Hematopoietic multipotent progenitor cell (in vitro differentiated cells): ENCODE measurements around the gene SLFN12L. TPM values are rescaled to one million over a fixed set of nuclear protein-coding genes. Genes with fewer than 3 reads are reported as not detected.
A peak's percentile ranks its signal among the peaks of the same experiment; 100 is the strongest.

Experiments
- DNase-seq, 3 donors: peaks; one replicate each; pipeline ENCODE4 v3.0.0-alpha.2; 2011 to 2015; ENCODE audit warnings: low read depth in 2 of 3, low spot score in 2 of 3
- small RNA-seq: library from RNA; depleted of rRNA; stranded (forward); fragments of <200 nt; gene quantifications from one replicate; pipeline ENCODE3, GENCODE V24; 2012
- total RNA-seq: library from RNA; depleted of rRNA; stranded (reverse); fragments of >200 nt; gene quantifications from one replicate; pipeline ENCODE4 v1.2.3, GENCODE V29; 2012

Gene SLFN12L
- total RNA-seq, 1 donor = under 0.01 TPM

DNA sequence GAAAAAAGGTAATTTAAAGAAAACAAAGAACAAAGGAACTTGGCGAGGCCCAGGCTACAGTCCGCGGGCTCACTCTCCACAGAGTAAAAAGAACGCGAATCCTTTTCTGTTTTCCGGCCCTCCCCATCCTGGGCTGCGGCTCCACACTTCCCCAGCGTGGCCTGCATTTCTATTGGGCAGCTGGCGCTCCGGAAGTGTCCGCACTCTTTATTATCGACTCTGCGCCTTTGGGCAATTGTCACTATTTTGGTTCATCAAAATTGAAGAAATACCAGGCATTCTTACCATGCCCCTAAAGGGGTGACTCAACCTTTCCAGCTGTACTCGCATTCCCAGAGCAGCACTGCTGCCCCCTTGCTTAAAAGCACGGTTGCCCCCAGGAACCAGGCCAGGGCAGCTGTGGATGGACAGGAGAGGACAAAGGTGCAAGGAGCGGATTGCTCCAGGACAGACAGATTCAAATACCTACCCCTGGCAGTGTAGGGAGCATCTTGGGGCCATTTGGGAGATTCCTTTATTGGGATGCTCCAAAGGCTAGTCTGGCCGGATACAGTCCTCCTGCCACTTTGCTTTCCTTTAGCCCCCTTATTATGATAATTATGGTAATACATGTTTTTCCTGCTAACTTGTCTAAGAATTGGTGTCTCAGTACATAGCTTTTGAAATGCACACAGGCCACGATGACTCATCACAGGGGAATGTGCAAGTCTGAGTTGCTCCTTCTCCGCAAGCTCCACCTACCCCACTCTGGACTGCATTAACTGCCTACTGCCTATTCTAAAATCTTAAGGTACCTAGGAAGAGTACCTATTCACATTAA is 104.2 kb downstream of the SLFN12L start:
- DNase-seq = peak in 2 of 3 donors; percentile 88 to 90

DNA sequence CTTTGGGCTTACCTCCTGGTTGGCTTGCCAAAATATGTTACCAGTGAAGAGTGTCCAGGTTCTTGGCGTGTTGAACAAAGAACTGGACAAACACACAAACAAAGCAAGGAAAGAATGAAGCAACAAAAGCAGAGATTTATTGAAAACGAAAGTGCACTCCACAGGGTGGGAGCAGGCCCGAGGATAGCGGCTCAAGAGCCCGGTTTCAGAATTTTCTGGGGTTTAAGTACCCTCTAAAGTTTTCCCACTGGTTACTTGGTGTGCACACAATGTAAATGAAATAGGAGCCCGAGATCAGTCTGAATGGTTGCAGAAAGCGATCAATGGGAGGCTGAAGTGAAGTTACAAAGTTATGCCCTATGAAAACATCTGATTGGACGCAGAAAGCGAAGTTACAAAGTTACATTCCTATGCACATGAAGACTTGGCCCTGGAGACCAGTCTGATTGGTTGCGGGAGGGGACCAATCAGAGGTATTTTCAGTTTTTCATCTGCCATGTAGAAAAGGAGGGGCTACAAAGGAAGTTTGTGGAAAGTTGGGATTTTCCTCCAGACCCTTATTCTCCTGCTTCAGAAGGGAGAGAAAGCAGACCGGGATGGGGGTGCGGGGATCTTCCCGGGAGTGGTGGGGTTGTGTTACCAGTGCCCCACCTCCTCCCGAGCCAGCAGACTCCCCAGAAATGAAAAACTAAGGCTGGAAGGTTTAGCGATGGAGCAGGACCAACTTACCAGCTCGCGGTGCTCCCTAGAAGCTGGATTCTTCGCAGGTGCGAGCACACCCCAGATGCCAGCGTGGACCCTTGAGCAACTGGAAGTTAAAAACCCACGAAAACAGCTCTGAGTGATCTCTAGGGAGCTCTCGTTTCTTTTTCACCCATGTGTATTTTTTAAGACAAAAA is 105.1 kb downstream of the SLFN12L start, which contains the start of gene SLFN12:
SLFN12 (minus strand) TSS at position 325 of the 899 bp plus-strand sequence. CDS start 9,472 bp downstream, outside the sequence.
- DNase-seq = peak in 2 of 3 donors; percentile 77 to 80

DNA sequence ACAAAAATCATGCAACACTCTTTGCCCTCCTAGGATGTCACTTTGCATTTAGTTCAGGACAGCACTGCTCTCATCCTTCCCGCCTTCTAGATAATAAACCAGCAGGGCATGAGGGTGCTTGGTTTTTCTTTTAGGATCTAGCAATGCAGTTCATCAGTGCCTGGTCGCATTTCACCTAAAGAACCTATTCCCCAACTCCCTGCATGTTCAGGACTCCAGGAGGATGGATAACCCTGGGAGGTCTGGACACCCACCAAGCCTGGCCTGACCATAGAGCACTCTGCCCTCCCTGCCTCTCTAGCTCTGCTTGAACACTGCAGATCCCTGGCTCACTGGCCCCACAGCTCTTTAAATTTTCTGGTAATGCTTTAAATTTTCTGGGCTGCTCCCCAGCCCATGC is 107.8 kb downstream of the SLFN12L start:
- DNase-seq = no peak

DNA sequence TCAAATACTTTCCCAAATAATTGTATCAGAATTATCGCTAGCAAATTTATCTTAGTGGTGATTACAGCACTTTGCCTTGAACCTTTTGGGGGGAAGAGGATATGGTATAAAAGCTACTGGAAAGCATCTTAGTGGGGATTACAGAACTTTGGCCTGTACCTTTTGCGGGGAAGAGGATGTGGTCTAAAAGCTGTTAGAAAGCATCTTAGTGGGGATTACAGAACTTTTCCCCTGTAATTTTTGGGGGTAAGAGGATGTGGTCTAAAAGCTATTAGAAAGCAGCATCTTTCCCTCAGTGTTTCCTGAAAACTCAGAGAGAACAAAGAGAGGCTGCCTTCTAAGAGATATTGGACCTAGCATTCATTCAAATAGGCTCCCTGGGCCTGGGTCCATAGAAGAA is 109.2 kb downstream of the SLFN12L start:
- peak in 1 of 3 donors; percentile 6 for DNase-seq

DNA sequence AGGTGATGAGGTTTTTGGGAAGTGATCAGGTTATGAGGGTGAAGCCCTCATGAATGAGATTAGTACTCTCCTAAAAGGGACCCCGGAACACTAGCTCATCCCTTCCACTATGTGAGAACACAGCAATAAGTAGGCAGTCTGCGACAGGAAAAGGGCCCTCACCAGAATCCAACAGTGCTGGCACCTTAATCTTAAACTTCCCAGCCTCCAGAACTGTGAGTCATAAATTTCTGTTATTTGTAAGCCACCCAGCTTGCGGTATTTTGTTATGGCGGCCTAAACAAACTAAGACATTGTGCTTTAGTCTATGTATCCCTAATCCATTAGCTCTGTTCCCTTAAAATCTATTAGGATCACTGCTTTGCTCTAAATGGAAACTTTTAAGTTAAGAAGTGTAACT is 113.7 kb downstream of the SLFN12L start:
- DNase-seq = no peak

Small RNA genes within 50 kb of the gene (small RNA-seq; reads per million reads assigned to genes)
- not detected for gene AC015911.1
- 56.3 reads per million, percentile 96 among the genes with 10 or more reads in this experiment for gene SNORD7

Other genes with a start within 250 kb of the SLFN12L start
- 45.8 TPM for gene SLFN11, start 164.1 kb downstream of the SLFN12L start, total RNA-seq
- gene SLFN12, start 105.2 kb downstream of the SLFN12L start, total RNA-seq = 3.2 TPM
- gene SLFN13, start 88.9 kb downstream of the SLFN12L start, total RNA-seq = 11.6 TPM
- gene SLFN14, start 23.1 kb upstream of the SLFN12L start, total RNA-seq = 0.27 TPM
- 4.8 TPM for gene PEX12, start 40.9 kb upstream of the SLFN12L start, total RNA-seq
- gene AP2B1, start 49.6 kb upstream of the SLFN12L start, total RNA-seq = 75.9 TPM
- 2.2 TPM for gene RASL10B, start 194.0 kb upstream of the SLFN12L start, total RNA-seq
- gene GAS2L2, start 215.6 kb upstream of the SLFN12L start, total RNA-seq = 0.54 TPM
- gene C17orf50, start 223.2 kb upstream of the SLFN12L start, total RNA-seq = 0.27 TPM